Non-pigmented ciliary epithelial cell (primary cell): ENCODE data around the gene CNTF.

Source experiments
- DNase-seq: peaks from one replicate; pipeline ENCODE4 v3.0.0-alpha.2; 2010; ENCODE audit warnings: low read depth

Gene CNTF

DNA sequence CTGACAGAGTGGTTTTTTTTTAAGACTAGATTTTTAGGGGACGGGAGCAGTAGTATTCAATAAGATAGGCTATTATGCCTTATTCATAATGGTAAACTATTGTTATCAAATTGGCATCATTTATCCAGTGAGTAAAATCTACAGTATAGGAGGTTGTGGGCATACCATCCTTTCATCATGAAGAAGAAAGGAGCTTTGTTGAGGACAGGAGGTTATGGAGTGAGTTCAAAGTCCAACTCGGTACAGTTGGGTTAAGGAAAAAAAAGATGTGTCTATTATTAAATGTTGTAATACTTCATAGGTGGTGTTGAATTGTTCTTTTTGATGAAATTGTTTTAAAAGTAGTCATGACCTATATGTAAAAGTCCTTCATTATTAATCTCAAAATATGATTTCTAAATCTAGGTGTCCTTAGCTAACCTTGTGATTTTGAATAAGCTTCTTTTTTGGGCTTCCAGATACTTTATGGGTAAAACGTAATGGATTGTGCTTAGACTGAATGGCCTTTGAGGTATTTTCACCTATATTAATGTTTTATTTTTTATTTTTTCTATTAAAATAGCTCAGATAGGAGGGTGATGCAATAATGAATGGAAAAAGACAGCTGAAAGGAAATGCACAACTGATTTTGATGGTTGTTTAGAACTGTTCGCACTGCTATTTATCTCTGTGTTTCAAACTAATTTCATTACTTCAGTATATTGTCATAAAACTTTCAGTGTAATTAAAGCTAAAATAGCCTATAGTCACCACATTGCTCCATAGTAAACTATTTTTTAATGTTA is 15.3 kb upstream of the CNTF start:
- no peak for DNase-seq

DNA sequence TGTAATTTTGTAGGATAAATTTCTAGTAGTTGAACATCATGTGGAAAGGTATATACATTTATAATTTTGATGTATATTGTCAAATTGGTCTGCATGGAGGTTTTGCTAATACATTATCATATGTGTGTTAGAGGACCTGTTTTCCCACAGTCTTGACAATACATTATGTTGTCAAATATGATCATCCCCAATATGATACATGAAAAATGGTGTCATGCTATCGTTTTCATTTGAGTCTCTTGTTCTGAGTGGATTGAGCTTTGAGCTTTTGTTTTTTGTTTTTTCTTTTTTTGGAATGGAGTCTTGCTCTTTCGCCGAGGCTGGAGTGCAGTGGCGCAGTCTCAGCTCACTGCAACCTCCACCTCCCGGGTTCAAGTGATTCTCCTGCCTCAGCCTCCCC is 14.1 kb upstream of the CNTF start:
- no peak for DNase-seq

DNA sequence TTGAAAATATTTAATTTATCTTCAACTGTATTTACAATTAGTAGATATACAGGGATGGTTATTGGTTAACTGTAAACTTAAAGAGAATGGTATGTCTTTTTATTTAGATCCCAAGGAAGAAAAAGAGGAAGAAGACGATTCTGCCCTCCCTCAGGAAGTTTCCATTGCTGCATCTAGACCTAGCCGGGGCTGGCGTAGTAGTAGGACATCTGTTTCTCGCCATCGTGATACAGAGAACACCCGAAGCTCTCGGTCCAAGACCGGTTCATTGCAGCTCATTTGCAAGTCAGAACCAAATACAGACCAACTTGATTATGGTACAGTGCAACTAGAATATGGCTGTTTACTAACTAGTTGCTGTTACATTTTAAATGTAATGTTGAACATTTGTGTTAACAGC is 12.7 kb upstream of the CNTF start:
- DNase-seq: no peak

DNA sequence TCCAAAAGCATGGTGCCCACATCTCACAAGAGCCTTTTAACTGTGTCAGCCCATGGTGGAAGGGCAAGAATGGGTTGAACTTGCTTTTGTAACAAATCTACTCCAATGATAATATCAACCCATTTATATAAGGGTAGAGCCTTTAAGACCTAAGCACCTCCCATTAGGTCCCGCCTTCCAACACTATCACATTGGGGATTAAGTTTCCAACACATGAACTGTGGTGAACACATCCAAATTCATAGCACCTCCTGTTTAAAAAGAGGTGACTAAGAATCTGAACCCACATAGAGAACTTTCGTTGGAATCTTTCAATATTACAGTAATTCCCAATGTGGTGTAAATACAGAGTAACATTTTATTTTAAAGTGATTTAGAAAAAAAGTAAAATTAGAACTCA is 9.2 kb upstream of the CNTF start:
- no peak for DNase-seq

DNA sequence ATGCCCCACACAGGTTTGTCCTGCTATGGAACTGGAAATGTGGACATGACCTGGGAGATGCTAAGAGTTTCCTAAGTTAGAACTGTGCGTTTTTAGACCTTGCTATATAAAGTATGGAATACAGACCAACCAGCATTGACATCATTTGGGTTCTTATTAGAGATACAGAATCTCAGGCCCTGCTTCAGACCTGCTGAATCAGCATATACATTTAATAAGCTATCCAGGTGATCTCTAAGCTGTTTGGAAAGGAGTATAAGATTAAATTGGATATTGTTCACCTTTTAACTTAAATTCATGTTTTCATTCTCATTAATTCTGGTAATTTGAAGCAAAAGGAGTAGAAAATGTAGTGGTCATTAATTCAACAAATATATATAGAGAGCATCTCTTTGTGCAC is 6.9 kb upstream of the CNTF start:
- DNase-seq: no peak

DNA sequence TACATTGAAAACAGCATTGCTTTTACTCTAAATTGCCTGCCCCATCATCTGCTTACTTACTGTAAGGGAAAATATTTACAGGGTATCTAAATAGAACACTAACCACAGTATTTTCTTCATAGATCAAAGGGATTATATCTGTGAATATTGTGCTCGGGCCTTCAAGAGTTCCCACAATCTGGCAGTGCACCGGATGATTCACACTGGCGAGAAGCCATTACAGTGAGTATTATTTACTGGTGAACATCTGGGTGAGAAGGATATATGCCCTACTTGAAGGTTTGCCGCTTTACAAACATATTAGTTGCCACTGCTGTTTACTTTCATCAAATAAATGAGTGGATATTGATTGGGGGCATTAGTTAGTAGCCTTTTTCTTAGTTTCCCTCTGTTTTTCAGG is 5.9 kb upstream of the CNTF start:
- DNase-seq: peak; percentile 77

DNA sequence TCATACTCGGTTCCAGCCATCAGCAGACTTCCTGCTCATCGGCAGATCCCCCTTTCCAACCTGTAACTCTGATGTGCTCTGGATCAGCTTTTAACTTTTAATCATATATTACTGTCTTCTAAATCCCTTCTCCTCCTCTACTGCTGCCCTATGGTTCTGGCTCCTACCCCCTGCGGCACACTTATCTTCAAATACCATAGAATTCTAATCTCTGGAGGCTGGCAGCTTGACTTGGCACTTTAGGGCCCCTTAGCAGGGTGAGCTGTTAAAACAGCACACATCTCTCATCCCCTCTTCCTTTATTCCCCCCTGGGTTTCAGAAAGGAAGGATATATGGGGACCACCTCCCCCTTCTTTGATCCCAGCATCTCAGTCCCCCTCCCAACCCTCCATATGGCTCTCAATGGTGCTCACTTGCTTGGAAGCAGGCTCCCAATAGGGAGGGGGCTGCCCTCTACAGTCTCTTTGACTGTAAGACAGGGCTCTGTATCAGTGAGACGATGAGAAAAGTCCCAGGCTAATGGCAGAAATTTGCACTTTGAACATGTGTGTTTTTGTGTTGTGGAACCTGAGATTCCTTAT is 4.4 kb upstream of the CNTF start:
- DNase-seq: no peak

DNA sequence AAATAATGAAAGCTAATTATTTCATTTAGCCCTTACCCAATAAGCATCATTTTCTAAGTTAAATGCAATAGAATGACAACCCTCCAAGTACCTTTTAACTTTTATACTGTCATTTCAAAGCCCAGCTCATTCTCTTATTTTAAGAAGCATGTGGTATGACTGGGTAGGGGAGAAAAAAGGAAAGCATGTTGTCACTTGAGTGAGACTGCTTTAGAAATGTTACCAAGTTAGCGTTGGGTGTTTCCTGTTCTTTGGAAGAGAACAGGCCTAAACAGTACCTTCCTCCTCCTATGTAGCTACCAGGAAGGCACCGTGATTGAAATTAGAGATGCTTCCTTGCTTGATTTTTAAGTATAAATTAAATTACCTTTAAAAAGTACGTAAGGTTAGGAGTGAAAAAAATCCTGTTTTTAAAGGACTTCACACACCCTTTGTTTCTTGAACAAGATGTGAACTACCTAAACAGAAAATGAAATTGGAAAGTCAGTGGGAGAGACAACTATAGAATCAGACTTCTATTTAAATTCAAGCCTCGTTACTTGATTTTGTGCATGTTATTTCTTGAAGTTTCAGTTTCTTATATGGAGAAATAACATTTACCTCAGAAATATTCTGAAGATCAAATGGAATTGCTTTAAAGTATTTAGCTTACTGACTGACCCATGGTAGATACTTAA is 741 bp upstream of the CNTF start:
- DNase-seq: no peak

DNA sequence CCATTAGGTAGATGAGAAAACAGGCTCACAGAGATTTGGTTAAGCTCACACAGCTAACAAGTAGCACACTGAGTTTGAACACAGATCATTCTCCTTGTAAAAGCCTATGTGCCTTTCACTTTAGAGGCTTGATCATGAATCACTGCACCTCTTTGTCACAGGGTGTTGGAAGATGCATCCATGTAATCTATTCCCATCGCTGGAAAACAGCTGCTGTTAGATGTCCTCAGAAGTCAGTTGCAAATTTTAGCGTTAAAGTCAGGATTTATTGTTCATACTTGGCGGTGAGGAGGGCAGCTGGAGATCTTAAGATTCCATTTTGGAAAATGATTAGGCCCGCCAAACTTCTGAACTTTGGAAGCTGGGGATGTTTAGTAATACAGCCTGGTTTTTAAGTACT is 2.6 kb downstream of the CNTF start:
- DNase-seq: no peak

DNA sequence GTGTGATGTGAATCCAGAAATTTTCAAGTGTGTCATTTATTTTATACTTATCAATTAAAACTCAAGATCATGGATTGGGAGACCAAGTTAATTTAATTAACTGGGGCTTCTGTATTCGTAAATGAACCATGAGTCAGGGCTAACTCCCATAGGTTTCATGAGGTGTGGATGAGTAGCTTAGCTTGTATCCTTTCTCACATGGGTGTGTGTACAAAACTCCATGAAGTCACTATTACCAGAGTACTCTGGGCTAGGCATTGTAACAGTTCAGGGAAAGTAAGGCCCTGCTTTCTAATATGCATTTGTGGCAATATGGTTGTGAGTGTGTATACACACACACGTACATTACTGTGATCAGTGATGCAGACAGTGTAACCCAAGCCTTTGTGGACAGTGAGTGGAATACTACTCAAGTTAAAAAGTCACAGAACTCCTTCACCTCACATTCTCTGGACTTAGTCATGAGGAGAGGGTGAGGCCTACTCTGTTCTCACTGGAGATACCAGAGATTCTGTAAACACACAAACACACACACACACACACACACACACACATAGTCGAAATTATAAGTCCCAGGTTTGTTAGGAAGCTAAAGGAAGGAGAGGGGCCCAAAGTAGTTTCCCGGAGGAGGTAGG is 3.5 kb downstream of the CNTF start:
- peak; percentile 67 for DNase-seq

DNA sequence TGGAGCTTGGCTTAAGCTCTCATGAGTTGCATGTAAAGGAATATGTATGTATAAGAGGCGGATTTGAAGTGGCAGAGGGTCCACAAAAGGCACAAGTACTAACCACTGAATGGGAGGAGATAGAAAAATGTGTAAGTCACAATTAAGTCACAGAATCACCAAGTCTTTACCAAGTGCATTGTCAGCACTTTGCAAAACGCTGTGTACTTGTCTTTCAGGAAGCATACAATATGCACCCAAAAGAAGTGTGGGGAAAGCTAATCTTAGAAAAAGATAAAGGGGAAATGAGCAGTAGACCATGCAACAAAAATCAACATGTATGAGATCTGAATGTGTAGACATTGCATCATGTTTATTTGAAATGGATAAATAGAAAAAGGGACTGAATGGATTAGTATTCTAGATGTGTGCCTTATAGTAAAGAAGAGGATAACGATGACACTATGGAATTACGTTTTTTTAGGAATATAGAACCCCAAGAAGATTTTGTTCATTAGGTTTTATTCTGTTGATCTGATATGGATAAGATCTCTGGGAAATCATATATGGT is 4.5 kb downstream of the CNTF start:
- DNase-seq: no peak

DNA sequence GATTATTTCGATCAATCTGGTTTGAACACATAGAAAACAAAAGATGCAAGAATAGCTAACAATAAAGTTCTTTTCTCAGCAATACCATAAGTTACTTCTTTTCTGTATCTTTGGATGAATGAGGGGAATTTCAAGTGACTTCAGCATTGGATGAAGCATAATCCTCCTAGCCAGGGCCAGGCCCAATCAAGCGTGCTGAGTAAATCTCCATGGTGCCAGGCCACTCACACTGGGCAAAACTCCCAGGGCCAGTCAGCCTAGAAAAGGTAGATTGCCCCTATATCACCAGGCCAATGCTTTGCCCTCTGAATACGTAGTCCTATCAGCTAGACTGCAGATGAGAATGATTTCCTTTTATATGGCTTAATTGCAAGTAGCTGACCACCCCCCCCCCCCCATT is 6.0 kb downstream of the CNTF start:
- no peak for DNase-seq

DNA sequence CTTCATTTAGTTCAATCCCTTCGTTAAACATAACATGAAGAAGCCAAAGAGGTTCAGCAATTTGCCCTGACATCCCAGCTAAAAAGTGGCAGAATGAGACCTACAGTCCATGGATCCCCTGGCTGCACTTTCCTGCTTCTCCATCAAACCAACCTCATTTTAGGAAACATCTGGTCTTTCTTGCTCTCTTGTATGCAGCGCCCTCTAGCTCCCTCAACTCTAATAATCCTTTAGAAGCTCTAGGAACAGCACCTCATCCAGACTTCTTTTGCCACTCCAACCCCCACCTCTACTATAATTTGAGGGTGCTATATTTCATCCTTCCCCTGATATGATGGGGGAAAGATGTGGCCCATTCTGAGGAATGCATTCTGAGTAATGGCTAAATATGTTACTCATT is 7.4 kb downstream of the CNTF start:
- no peak for DNase-seq

DNA sequence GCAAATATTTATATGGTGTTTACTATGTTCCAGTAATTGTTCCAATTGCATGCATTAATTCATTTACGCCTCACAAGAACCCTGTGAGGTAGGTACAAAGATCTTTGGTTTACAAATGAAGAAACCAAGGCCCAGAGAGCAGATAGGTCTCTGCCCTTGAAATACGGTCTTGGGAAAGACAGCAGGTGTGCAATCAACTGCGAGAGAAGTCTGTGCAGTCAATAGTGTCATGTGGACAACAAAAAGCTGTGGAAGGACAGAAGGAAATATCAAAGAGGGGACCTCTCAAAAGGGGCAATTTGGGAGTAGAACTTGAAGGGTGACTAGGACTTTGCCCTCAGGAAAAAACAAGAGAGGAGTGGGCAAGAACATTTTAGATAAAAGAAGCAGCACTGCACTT is 8.9 kb downstream of the CNTF start:
- no peak for DNase-seq

DNA sequence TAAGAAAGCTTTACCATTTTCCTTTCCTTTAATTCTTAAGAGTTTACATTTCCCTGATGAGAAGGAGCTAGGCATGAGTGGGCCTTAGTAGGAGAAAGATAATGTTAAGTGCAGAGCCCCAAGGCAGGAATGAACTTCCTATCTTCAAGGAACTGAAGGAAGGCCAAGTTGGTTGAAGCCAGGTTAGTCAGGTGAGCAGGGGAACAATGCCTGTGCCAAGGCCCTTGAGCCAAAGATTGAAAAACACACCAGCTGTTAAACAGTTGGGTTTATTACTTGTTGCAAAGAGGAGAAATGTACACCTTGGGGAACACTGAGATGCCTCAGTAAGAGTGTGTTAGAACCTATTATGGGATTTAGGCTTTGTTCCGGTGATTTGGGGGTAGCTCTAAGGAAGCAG is 10.0 kb downstream of the CNTF start:
- DNase-seq: no peak

DNA sequence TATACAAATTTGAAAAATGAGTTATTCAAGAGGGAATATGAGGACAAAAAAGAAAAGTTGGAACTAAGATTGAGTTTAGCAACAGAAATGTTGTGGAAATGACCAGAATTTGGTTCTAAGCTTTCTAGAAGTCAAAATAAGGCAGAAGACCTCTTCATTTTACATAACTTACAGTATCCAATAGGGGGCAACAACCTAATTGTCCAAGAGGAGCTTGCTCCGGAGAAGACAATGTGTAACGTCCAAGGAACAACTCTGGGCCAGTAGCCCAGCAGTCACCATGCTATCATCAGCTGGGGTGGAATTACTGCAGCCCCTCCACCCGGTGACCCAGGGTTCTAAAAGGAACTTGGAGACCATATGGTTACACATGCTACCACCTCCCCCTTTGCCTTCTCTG is 14.1 kb downstream of the CNTF start:
- no peak for DNase-seq

DNA sequence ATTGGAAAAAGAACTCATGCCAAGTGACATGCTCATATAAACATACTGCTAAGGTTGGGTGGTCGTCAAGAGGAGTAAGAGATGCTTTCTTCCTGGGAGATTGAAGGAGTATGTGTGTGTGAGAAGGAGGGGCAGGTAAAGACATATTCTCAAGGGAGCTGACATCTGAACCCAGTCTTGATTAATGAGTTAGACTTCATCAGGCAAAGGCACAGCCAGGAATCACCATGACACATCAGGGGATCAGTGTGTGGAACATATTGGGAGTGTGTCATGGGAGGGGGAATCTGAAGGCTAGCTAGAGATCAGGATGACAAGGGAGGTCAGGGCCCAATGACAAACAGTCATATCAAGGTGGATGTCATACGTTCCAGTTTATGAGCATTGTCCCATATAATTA is 14.9 kb downstream of the CNTF start:
- DNase-seq: no peak

DNA sequence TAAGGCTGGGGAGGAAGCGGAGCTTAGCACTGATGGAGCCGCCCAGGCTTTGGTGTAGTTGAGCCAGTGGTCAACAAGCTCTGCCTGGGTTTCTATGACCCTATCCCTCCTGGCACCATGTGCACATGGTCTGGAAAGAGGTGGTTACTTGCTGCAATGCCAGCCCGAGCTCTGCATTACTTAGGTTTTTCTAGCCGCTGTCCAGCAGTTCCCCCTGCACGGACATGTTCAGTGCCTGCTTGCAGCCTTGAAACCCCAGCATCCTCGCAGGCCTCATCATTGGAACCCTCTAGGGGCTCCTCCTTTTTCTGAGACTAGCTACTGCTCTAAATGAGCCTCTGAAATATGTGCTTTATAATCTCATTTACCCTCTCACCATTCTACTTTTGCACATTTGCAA is 16.6 kb downstream of the CNTF start:
- no peak for DNase-seq

DNA sequence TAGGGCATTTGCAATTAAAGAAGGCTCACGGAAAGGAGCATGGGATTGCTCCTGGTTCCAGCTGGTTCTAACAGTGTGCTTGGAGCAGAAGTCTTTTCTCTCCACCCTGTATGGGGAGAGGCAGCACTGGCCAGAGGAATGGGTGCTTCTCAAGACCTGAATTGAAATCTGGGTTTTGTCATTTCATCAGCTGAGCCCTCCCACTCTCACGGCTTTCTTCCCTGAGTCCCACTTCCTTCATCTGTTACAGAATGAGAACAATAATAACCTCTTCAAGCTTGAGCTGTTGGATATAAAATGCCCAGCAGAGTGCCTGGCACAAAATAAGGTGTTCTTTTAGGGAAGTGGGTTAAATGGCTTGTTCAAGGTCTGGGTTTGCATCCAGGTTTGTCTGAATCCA is 17.2 kb downstream of the CNTF start:
- no peak for DNase-seq

DNA sequence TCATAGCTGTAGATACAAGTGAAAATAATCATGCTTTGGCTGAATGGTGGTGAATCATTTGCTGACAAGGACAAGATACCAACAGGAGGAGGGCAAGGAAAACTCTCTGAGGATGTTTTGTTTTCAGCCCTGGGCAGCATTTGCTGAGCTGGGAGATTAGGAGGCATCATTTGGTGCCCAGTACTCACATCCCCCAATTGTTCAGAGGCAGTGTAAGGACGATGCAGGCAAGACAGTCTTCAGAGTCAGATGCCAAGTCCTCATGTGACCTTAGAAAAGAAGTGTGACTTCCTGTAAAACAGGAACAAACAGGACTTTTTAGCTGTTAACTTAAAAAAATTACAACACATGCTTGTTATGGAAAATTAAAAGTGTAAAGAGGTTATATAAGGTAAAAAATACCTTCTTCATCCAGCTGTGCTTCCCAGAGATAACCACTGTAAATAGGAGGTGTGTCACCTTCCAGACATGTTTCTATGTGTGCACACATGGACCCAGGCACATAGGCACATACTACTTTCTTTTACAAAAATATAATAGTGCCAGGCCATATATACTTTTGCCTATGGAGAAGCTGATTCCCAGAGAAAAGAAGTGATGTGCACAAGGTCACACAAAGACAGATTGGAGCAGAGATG is 18.0 kb downstream of the CNTF start:
- no peak for DNase-seq

DNA sequence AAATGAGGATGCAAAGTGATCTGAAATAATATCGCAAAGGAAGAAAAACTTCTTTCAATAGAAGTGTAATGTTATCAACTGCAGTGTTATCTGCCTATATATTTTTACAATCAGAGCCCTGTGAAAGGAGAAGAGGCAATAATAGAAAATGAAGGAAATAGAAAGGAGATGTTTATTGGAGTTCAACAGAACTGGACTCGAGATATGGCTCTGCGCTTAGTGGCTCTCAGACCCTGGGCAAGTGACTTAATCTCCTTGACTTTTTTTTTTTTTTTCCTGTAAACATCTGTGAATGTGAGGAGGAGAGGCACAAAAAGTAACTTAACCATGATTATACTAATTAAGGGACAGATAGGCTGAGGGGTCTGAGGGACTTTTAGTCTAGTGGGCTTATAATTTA is 18.9 kb downstream of the CNTF start:
- DNase-seq: no peak

DNA sequence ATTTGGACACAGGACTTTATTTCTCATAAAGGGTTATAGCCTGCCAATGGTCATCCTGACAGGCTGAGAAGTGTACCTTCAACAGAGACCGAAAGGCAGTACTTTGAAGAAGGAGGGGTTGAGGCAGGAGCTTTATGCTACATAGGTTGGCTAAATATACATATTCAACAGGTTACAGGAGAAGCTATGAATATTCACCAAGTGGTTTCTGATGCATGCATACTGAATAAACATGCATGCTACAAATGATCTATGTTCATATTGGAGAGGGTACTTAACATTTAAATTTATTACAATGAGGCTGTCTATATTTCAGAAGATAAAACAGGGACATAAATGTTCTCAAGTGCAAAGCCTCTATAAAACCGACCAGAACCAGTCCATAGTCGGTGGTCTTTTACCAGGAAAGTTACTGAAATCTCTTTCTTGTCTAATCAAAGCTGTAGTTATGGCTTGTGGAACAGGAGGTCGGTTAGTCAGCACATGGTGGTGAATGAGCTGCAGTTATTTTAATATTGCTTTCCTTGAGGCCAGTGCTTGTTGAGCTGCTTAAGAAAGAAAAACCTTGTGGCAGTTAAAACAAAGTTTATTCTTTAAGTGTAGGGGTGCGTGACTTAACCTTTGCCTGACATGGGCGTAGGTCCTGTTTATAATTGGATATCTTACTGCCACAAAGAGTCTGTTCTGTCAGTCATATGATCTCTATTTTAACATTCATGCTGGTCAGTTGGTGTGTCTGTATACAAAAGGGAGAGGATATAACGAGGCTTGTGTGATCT is 19.5 kb downstream of the CNTF start:
- DNase-seq: no peak
